Measurements from ENCODE around the gene PKN3.
A peak's percentile ranks its signal among the peaks of the same experiment; 100 is the strongest.
"Not testable (repeated sequence)": the region's sequence is repeated elsewhere in the genome, so short reads cannot be mapped to it uniquely, and the experiment has no call there.

Gene PKN3

GRCh38 chr9:128702445-128702948, at the start of gene PKN3:
Gene PKN3 (plus strand): TSS chr9:128702503. CDS start chr9:128702916, 413 bp downstream.
- peak; percentile 64 for DNase-seq

DNA sequence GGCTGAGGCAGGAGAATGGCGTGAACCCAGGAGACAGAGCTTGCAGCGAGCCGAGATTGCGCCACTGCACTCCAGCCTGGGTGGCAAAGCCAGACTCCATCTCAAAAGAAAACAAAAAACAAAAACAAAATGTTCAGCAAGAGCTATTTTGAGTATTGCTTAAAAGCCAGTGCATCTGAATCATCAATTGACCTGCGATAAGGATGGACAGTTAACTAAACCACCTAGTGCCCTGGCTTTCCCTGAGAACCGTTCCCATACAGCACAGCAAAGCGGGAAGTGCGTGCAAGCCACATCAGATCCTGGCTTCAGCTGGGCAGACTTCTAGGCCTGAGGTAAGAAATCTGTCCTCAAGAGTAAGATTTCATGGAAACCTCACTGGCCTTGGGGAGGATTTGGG, 48.4 kb upstream of the PKN3 start:
- DNase-seq, result no peak

DNA sequence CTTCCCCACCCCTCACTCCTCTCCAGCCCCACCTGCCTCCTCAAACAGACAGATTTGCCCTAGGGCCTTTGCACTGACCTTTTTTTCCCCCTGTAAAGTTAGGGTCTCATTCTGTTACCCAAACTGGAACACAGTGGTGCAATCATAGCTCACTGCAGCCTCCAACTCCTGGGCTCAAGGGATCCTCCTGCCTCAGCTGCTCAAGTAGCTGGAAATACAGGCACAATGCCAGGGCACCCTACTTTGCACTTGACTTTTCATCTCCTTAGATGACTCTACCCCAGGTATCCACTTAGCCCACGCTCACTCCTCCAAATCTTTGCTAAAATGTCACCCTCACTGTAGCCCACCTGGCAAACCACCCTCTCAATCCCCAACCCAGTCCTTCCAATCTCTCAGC, 47.8 kb upstream of the PKN3 start:
- no peak for DNase-seq

DNA sequence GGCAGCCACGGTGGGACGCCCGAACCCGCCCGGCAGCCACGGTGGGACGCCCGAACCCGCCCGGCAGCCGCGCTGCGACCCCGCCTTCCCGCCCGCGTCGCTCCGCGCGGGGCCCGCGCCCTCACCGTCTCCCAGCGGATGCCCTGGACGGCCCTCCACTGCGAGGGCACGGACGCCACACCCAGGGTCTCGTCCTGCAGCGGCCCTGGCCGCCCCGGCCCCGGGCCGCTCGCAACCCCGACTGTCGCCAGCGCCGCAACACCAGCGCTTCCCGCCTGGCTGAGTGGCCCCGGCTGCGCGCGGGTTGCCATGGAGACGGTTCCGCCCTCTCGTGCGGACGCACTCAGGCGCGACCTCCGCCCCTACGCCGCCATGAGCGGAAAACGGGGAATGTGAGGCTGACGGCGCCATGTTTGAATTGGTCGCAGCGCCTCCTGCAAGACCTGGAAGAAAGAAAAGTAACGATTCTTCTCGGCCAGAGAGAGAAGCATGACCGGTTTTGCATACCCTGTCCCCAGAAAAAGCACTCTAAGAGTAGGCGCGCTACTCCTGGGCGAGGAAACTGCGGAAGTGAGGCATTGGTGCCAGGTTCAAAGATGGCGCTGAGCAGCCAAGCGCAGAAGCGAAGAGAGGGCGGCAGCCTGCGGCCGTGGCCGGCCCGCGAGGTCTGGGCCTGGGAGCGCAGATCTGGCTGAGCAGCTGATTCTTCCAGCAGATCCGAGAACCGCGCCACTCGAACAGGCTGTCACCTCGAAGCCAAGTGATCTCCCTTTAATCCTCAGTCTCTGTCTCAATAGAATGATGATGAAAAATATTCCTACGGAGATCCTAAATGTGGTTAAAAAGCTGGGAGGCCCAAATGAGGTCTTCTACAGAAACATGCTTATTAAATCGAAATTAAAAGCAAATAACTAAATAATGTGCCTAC, 45.6 kb upstream of the PKN3 start, which contains the start of gene DYNC2I2:
DYNC2I2 (minus strand) TSS at position 432 of the 928 bp plus-strand sequence; CDS start at position 311, 121 bp downstream.
- peak; percentile 64 for DNase-seq

DNA sequence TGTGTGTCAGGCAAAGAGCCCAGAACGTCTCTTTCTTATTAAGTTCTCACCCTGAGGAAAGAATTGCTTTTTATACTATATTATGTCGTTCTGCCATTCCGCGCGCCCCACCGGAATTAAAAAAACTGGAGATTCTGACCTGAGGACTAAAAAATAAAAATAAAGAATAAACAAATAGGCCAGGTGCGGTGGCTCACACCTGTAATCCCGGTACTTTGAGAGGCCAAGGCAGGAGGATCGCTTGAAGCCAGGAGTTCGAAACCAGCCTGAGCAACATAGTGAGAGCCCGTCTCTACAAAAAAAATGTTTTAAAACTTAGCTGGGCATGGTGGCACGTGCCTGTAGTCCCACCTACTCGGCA, 45.0 kb upstream of the PKN3 start:
- no peak for DNase-seq

DNA sequence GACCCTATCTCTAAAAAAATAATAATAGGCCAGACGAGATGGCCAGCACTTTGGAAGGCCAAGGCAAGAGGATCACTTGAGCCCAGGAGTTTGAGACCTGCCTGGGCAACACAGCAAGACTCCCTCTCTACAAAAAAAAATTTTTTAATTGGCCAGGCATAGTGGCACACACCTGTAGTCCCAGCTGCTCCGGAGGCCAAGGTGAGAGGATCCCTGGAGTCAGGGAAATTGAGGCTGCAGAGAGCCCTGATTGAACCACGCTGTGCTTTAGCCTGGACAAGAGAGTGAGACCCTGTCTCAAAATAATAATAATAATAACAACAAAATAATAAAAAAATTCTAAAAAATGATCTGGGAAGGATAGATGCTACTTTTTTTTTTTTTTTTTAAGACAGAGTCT, 44.5 kb upstream of the PKN3 start:
- no peak for DNase-seq

DNA sequence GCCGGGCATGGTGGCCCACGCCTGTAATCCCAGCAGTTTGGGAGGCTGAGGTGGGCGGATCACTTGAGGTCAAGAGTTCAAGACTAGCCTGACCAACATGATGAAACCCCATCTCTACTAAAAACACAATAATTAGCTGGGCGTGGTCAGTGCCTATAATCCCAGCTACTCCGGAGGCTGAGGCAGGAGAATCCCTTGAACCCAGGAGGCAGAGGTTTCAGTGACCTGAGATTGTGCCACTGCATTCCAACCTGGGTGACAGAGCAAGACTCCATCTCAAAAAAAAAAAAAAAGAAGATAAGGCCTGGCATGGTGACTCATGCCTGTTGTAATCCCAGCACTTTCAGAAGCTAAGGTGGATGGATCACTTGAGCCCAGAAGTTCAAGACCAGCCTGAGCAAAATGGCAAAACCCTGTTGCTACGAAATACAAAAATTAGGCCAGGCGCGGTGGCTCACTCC, 35.8 kb upstream of the PKN3 start:
- not testable (repeated sequence) for DNase-seq

GRCh38 chr9:128669786-128670185, 32.5 kb upstream of the PKN3 start:
- DNase-seq, result no peak

- no peak for DNase-seq
Measured at GRCh38 chr9:128675382-128675781, 26.9 kb upstream of the PKN3 start.

GRCh38 chr9:128677794-128678193, 24.5 kb upstream of the PKN3 start:
- DNase-seq, result no peak

GRCh38 chr9:128683340-128684064, 18.8 kb upstream of the PKN3 start:
- no peak for DNase-seq

GRCh38 chr9:128684065-128684324, 18.3 kb upstream of the PKN3 start:
- no peak for DNase-seq

DNA sequence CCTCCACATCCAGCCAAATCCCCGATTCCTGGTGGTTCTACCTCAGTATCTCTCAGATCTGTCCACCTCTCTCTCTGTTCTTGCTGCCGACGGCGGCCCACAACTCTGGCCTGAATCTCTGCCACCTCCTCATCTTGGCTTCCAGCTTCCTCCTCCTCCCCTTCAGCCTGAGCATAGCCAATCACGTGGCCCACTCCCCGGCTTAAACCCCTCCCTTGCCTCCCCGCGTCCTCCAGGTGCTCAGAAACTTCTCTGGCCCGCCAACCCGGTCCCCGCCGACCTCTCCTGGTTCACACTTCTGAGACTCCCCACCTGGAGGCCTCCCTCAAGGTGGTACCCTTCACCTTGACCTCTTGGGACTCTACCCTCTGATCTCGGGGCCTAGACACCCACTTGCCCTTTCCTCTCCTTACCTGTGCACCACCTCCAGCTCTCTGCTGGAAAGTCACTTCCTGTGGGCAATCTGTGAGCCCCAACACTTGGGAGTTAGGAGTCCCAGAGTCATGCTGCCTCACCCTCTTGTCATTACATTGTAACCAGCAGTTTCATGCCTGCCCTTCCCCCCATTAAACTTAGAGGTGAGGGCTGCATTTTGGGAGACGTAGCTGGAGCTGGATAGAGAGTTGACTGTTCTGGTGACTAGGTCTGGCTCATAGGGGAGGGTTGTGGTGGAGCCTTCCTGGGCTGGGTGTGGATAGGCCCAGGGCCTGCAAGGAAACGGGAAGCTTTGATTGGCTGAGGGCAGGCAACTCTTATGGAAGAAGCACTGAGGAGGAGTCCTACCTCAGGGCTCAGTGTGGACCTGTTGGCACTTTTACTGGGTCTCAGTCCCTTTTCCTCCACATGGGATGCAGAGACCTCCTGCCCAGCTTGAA, 17.7 kb upstream of the PKN3 start:
- DNase-seq, result no peak

- DNase-seq, result no peak
Measured at GRCh38 chr9:128685636-128686489, 16.4 kb upstream of the PKN3 start.

- no peak for DNase-seq
Measured at GRCh38 chr9:128687453-128687852, 14.8 kb upstream of the PKN3 start.

GRCh38 chr9:128688501-128689292, 13.6 kb upstream of the PKN3 start, which contains the start of gene SET:
Gene SET (plus strand): TSS chr9:128689222. CDS start chr9:128689583, 361 bp downstream.
- peak; percentile 78 for DNase-seq

DNA sequence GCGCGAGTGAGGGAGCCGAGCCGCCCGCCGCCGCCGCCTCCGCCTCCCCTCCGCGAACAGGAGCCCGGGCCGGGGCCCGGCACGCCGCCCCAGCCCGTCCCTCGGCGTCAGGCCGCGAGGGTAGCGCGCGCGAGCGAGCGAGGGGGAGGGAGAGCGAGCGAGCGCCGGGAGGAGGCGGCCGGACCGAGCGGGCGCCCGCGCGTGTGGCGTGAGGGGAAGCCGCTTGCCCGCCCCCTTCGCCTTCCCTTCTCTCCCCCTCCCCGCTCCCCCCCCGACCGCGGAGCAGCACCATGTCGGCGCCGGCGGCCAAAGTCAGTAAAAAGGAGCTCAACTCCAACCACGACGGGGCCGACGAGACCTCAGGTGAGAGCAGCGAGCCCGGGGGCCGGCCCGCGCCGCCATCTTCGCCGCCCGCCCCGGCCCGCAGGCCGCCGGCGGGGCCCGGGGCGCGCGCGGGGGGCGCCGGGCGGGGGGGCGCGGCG, 13.0 kb upstream of the PKN3 start:
- DNase-seq, result no peak

DNA sequence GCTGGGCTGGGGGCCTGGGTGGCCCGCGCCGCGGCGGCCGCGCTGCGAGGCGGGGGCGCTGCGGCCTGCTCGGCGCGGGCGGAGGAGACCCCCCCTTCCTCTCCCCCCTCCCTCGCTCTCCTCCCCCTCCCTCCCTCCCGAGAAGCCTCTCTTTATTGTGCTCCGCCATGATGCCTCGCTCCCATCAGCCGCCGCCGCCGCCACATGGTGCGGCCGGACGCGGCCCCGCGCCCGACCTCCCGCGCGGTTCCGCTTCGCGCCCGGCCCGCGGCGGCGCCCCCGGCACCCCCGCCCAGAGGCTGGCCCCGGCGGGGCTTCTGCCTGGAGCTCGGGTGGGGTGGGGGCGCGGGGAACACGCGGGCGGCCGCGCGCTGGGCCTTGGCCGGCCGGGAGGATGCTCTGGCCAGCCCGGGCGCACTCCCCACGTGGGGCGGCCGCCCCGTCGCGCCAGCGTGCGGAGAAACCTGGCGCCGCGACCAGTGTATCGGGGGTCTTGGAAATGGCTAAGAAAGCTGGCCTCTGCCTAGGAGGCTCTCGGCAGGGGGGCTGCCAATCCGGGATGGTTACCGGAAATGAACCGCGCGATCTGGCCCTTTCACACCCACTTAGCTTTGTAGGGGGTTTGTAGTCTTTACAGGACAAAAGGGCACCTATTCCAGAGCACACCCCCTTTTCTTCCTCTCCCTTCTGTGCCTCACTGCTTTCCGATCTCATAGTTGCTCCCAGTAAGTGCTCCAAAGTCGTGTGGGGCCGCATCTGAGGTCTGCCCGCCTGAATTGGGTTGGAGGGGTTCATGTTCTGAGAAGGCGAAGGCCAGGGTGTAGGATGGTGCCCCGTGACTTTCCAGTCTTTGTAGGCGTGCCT, 12.3 kb upstream of the PKN3 start:
- DNase-seq, result no peak

DNA sequence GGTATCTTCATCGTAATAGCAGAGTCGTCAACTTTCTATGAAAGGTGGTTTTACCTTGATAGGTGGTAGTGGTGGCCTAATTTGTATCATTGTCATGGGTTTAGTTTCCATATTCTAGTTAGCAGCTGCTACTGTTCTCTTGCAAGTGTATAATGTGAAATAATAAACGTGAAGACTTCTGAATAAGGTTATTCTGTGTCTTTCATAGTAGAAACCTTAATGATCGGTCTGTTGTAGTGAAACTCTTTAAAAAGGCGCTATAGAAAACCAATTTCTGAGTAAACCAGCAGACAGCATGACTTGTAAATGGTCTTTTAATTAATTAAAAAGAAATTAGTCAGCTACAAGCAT, 11.6 kb upstream of the PKN3 start:
- DNase-seq, result no peak

GRCh38 chr9:128693738-128694137, 8.6 kb upstream of the PKN3 start:
- not testable (repeated sequence) for DNase-seq

Data from DMS 273 treated with DMSO at 0.1 percent for 48 hours (cell line).